Mucosa of descending colon (tissue), 3 donors: ENCODE measurements around the gene TYW1. TPM values are rescaled to one million over a fixed set of nuclear protein-coding genes. Genes with fewer than 3 reads are reported as not detected.
"Not testable (repeated sequence)": the region's sequence is repeated elsewhere in the genome, so short reads cannot be mapped to it uniquely, and the experiment has no call there.

Experiments used
- ATAC-seq: fragments of 200-7000 bp; cut with Tn5 transposase; one replicate; pipeline ENCODE4 v1.9.1; 2020; ENCODE audit warnings: mild to moderate bottlenecking, moderate library complexity
- DNase-seq, 3 donors: peaks; one replicate each; pipeline ENCODE4 v3.0.0-alpha.2; 2020
- H3K36me3 ChIP-seq: fragments of 200-600 bp; one replicate; pipeline ENCODE4 v1.8.0; 2021; ENCODE audit warnings: low read depth, mild to moderate bottlenecking
- H3K4me1 ChIP-seq: fragments of 200-600 bp; one replicate; pipeline ENCODE4 v1.8.0; 2021; ENCODE audit warnings: low read depth, mild to moderate bottlenecking
- H3K4me3 ChIP-seq: fragments of 200-600 bp; one replicate; pipeline ENCODE4 v1.8.0; 2021; ENCODE audit warnings: mild to moderate bottlenecking
- H3K9me3 ChIP-seq: fragments of 200-600 bp; one replicate; pipeline ENCODE4 v1.8.0; 2021; ENCODE audit warnings: mild to moderate bottlenecking
- CTCF ChIP-seq: fragments of 200-600 bp; IDR thresholded peaks from one replicate; pipeline ENCODE4 v1.8.0; 2022; ENCODE audit warnings: antibody characterized with exemption, mild to moderate bottlenecking
- intact Hi-C, 2 donors: fragments of 100-400 bp; cut with DNase I in 1 of 2; cut with micrococcal nuclease in 1 of 2; formaldehyde crosslinking; loops; one replicate each; pipeline versions ENCODE4 v1.11.0 to v1.11.1; 2022; cut with DNase I, micrococcal nuclease
- total RNA-seq, 3 donors: library from RNA; stranded (reverse); fragmentation: NEBNext Ultra II Directional in 2 of 3; extraction: Animal tissue kit (Norgen Biotek cat#: 25700) in 2 of 3; gene quantifications; one replicate each; pipeline versions ENCODE4 v1.2.1 to v1.2.4, GENCODE V29; 2021 to 2023
- donor health status: DM: no; HTN: no; CAD: no; lungs with moderate emphysema.
- donor health status: DM: no; HTN: no; CAD: no.
- donor health status: DM: no; HTN: yes; CAD: no.

Gene TYW1
- total RNA-seq, 3 donors from 2014 or later = 14.6 to 19.0 (median 16.6) TPM

- H3K9me3 ChIP-seq = no peaks in the 10 kb centered on the region
- TF ChIP-seq CTCF = no peak
- no peaks in the 10 kb centered on the region for H3K4me1 ChIP-seq
- no peak for DNase-seq
- intact Hi-C loops = no loop called here
- no peak overlapping the region for H3K4me3 ChIP-seq
- no peaks in the 10 kb centered on the region for H3K36me3 ChIP-seq
- no peak for ATAC-seq
Measured at GRCh38 chr7:67206452-67206851, 209.8 kb downstream of the TYW1 start.

GRCh38 chr7:67208656-67209055, 212.0 kb downstream of the TYW1 start:
- H3K9me3 ChIP-seq, ATAC-seq, DNase-seq, H3K36me3 ChIP-seq, H3K4me1 ChIP-seq, H3K4me3 ChIP-seq, intact Hi-C loops: not testable (repeated sequence)

- no peak for TF ChIP-seq CTCF
- intact Hi-C loops = no loop called here
- H3K4me1 ChIP-seq = no peaks in the 10 kb centered on the region
- no peaks in the 10 kb centered on the region for H3K9me3 ChIP-seq
- DNase-seq (no peak), ATAC-seq (no peak)
- H3K36me3 ChIP-seq = no peaks in the 10 kb centered on the region
- no peak overlapping the region for H3K4me3 ChIP-seq
Measured at GRCh38 chr7:67209256-67209655, 212.6 kb downstream of the TYW1 start.

- ATAC-seq (no peak), DNase-seq (no peak)
- H3K36me3 ChIP-seq = no peaks in the 10 kb centered on the region
- intact Hi-C loops = no loop called here
- H3K4me1 ChIP-seq = no peaks in the 10 kb centered on the region
- H3K4me3 ChIP-seq = no peak overlapping the region
- no peaks in the 10 kb centered on the region for H3K9me3 ChIP-seq
- TF ChIP-seq CTCF = no peak
Measured at GRCh38 chr7:67210567-67210966, 213.9 kb downstream of the TYW1 start.

GRCh38 chr7:67211650-67212330, 215.2 kb downstream of the TYW1 start:
- H3K9me3 ChIP-seq, H3K36me3 ChIP-seq, H3K4me3 ChIP-seq, H3K4me1 ChIP-seq, intact Hi-C loops, DNase-seq, ATAC-seq: not testable (repeated sequence)

- H3K36me3 ChIP-seq, H3K9me3 ChIP-seq, intact Hi-C loops, ATAC-seq, DNase-seq, H3K4me3 ChIP-seq, H3K4me1 ChIP-seq: not testable (repeated sequence)
Measured at GRCh38 chr7:67213038-67213437, 216.4 kb downstream of the TYW1 start.

GRCh38 chr7:67223551-67223950, 226.9 kb downstream of the TYW1 start:
- intact Hi-C loops, H3K9me3 ChIP-seq, H3K4me1 ChIP-seq, ATAC-seq, H3K36me3 ChIP-seq, H3K4me3 ChIP-seq: not testable (repeated sequence)
- DNase-seq = peak in 1 of 3 donors; percentile 9

- H3K4me1 ChIP-seq, H3K9me3 ChIP-seq, ATAC-seq, H3K4me3 ChIP-seq, H3K36me3 ChIP-seq, intact Hi-C loops: not testable (repeated sequence)
- peak in 1 of 3 donors; percentile 9 for DNase-seq
Measured at GRCh38 chr7:67226340-67226907, 229.8 kb downstream of the TYW1 start.

GRCh38 chr7:67226967-67227366, 230.3 kb downstream of the TYW1 start:
- intact Hi-C loops, H3K36me3 ChIP-seq, H3K4me3 ChIP-seq, H3K9me3 ChIP-seq, H3K4me1 ChIP-seq, DNase-seq, ATAC-seq: not testable (repeated sequence)

GRCh38 chr7:67229018-67229417, 232.4 kb downstream of the TYW1 start:
- not testable (repeated sequence) for ATAC-seq, DNase-seq

GRCh38 chr7:67230029-67230428, 233.4 kb downstream of the TYW1 start:
- intact Hi-C loops, H3K4me3 ChIP-seq, H3K4me1 ChIP-seq, H3K36me3 ChIP-seq, H3K9me3 ChIP-seq, DNase-seq, ATAC-seq: not testable (repeated sequence)

More at GRCh38 chr7:67229018-67229417, 232.4 kb downstream of the TYW1 start:
- intact Hi-C loops, H3K36me3 ChIP-seq, H3K4me3 ChIP-seq, H3K9me3 ChIP-seq, H3K4me1 ChIP-seq: not testable (repeated sequence)
